IMR-90 (cell line): ENCODE data around the gene P2RY10.

ENCODE experiments used
- CTCF ChIP-seq: conservative IDR thresholded peaks from 2 replicates; pipeline ENCODE4 v1.5.1; 2012; ENCODE audit warnings: mild to moderate bottlenecking, low read depth, low read length, improper control_type of control experiment
- POLR2A ChIP-seq: IDR thresholded peaks from 2 replicates; pipeline ENCODE4 v1.6.1; 2012; ENCODE audit warnings: mild to moderate bottlenecking, low read depth, low read length
- RAD21 ChIP-seq: IDR thresholded peaks from 2 replicates; pipeline ENCODE4 v1.6.1; 2012; ENCODE audit warnings: low read length, improper control_type of control experiment
- RCOR1 ChIP-seq: IDR thresholded peaks from 2 replicates; pipeline ENCODE4 v1.6.1; 2012; ENCODE audit warnings: mild to moderate bottlenecking, low read length, improper control_type of control experiment; ENCODE audit not compliant: insufficient replicate concordance

GRCh38 chrX:78923198-78924015 lies 21.8 kb upstream of the P2RY10 start:
- TF ChIP-seq CTCF (no peak), POLR2A (no peak), RAD21 (no peak), RCOR1 (no peak)
